GM23338 (cell line): ENCODE results near the gene SPC24.

Experiments used
- CTCF ChIP-seq, 2 experiments: fragments of 200-600 bp in 1 of 2; sonication (generic) in 1 of 2; conservative IDR thresholded peaks; 2 replicates each; pipeline versions ENCODE4 v1.5.1 to v1.6.1; 2016 to 2017; ENCODE audit warnings: antibody characterized with exemption in 2 of 2, low read depth in 2 of 2, mild to moderate bottlenecking in 2 of 2, moderate library complexity in 1 of 2
- STAT1 ChIP-seq: IDR thresholded peaks from one replicate; pipeline ENCODE4 v1.6.1; 2016; ENCODE audit warnings: antibody characterized with exemption; ENCODE audit not compliant: unreplicated experiment

- TF ChIP-seq CTCF (conservative IDR thresholded peaks at IDR 0.05; ENCODE audit: low read depth in 2 of 2) (no peak), STAT1 (no peak)
Observed at GRCh38 chr19:11140896-11141295, 14.7 kb downstream of the SPC24 start.
